HG02943 (cell line): ENCODE measurements around the gene FIS1.
"Not testable (repeated sequence)": the region's sequence is repeated elsewhere in the genome, so short reads cannot be mapped to it uniquely, and the experiment has no call there.

Source experiments
- ATAC-seq: cut with Tn5 transposase; IDR thresholded peaks from one replicate; pipeline ENCODE4 v1.9.1; 2021; ENCODE audit warnings: mild to moderate bottlenecking, low read depth, moderate library complexity; ENCODE audit not compliant: unreplicated experiment

FIS1 gene

DNA sequence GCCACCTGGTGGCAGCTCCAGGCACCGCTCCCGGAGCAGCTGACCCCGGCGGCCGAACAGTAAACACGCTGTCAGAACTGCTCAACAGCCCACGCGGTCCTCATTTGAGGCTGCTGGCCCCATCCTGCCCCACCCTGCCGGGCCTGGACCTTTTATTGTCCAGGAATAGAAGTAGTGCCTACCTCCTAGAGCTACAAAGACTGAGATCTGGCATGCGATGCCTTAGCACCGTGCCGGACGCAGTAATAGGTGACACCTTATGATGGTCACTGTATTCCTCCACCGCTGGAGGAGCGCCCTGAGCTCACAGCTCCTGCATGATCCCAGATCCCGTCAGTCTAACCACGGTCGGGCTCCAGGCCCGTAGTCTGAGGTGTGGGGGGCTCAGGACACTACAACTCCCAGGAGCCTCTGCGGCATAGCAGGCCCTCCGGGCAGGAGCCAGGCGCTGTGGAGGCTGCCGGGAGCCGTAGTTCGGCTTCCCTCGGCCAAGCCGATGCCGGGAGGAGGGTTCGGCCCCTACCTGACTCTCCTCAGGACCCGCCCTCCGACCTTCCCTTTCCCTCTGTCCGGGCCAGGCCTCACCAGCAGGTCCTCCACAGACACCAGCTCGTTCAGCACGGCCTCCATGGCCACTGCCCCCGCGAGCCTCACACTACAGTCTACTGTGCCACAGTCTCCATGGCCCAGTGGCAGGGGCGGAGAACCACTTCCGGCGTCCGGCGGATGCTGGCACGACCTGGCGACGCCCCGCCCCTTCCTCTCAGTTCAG, at the start of gene FIS1:
Gene FIS1, minus strand, starts transcription at position 707 of the 772 bp plus-strand sequence. Its CDS starts 77 bp downstream, at position 630.
- ATAC-seq: peak; percentile 94

DNA sequence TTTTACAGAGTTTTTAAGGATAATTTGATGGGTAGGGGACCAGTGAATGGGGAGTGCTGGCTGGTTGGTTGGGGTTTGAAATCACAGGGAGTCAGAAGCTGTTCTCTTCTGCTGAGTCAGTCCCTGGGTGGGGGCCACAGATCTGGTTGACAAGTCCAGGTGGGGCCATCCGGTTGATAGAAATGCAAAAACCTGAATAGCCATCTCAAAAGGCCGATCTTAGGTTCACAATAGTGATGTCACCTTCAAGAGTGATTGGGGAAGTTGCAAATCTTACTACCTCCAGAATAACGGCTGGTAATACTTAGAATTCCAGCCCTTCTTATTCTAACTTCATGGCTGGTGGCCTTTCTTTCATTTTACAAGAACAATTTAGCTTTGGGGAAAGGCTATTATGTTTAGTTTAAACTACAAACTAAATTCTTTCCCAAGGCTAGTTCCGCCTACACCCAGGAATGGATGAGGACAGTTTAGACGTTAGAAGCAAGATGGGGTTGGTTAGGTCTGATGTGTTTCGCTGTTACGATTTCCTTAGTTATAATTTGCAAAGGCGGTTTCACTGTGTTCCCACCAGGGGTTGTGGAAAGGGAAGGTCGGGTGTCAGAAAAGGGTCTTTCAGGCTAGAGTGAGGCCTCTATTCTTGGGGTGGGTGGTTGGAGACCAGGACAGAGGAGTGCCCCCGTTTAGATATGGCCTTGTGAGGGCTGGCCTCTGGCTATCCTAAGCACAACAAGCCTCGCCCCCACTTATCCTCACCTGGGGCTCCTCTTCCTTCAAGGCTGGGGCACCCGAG, 49.4 kb upstream of the FIS1 start:
- ATAC-seq: no peak

DNA sequence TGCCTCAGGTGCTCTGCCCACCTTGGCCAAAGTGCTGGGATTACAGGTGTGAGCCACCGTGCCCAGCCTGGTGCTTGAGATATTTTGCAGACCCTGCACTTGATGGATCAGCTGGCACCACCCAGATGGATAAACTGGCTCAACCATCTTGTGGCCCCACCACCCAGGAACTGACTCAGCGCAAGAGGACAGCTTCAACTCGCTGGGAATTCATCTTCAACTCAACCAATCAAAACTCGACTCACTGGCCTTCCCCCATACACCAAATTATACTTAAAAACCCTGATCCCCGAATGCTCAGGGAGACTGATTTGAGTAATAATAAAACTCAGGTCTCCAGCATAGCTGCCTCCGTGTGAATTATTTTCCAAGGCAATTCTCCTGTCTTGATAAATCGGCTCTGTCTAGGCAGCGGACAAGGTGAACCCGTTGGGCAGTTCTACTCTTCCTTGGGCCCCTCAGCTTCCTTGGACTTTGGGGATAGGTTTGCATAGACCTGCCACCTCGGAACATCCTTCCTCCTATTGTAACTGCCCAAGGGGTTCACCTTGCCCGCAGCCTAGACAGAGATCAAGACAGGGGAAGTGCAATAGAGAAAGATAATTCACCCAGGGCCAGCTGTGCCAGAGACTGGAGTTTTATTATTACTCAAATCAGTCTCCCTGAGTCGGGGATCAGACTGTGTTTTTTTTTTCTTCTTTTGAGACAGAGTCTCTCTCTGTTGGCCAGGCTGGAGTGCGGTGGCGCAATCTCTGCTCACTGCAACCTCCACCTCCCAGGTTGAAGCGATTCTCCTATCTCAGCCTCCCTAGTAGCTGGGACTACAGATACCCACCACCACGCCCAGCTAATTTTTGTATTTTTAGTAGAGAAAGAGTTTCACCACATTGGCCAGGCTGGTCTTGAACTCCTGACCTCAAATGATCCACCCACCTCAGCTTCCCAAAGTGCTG, 48.5 kb upstream of the FIS1 start:
- ATAC-seq: not testable (repeated sequence)

DNA sequence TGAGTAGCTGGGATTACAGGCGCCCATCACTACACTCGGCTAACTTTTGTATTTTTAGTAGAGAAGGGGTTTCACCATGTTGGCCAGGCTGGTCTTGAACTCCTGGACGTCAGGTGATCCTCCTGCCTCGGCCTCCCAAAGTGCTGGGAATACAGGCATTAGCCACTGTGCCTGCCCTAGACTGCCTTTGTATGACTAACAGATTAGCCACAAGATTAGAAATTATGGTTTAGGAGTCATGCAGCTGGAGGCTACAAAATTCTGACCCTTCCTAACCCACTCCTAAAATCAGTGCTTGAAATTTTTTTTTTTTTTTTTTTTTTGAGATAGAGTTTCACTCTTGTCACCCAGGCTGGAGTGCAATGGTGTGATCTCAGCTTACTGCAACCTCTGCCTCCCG, 47.7 kb upstream of the FIS1 start:
- not testable (repeated sequence) for ATAC-seq

DNA sequence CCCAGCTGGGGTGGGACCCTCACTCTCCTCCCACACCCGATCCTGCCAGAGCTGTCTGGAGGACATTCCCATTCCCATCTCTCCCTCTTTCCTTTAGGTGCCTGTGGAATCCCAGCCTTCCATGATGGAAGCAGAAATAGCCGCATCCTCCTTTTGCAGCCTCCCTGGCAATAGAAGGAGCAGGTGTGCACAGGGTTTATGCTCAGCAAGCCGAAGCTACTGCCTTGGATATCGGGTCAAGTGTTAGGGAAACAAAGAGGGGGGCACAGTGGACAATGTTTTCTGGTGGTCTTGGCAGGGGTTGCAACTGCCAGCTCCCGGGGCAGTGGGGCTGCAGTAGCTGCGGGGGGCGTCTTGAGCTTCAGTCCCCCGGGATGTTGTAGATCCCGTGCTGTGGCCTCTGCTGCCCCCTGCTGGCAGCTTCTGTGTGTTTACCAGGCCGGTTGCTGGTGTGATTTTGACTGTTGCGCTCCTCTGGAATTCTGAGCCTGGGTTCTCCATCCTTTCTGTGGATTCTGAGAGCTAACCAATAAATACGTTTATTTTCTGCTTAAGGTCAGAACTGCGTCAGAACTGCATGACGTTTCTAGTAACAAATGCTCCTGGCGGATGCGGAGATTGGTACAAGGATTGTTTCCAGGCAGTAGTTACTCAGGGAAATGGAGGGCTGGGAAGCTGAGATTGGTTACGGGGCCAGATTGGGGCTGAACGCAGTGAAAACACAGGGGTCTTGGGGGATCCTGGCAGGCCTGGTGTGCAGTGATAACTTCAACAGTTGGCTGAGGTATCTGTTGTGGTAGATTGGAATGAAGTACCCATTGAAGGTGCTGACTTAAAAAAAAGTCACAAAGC, 45.5 kb upstream of the FIS1 start:
- not testable (repeated sequence) for ATAC-seq

DNA sequence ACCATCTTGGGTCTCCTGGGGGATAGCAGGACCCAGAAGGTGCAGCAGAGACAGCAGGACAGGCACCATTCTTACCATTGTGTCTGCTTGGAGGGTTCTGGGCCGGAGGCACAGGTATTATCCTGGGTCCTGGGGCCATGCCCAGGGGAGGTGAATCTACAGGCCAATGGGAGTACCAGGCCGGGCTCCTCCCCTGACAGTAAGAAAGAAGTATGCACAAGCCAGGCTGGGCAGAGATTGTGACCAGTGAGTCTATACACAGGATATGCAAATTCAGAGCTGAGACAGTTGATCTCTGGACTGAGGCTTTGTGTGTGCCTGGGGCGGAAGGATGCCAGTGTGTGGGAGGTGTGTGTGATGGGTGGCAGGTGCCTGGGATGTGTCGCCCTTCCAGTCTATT, 44.8 kb upstream of the FIS1 start:
- ATAC-seq: peak; percentile 61

DNA sequence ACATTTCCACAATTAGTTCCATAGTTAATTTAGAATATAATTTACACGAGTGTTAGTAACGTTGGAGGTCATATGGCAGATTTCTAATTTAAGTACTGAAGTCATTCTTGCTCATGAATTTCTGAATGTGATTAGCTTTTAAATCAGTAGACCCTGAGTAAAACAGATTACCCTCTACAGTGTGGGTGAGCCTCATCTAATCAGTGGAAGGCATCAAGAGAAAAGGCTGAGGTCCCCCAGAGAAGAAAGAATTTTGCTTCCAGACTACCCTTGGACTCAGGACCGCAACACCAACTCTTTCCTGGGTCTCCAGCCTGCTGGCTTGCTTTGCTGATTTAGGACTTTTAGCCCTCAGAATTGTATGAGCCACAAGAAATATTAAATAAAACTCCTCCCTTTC, 43.6 kb upstream of the FIS1 start:
- ATAC-seq: no peak

DNA sequence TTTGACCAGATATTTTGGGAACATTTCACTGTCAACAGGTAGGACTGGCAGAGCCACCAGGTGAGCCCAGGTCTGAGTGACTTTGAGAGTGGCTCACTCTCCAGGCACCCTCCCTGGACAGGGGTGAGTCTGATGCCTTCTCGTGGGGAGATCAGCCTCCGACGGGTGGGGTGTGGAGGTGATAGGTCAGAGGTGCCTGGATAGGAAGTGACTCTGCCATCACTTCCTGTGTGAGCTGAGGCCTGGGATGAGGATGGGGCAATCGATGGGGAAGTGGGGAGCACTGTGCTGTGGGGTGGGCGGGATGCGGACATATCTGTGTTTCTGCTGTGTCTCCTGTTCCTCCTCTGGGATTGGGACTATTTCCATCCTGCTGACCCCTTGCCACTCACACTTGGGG, 42.2 kb upstream of the FIS1 start:
- ATAC-seq: no peak

DNA sequence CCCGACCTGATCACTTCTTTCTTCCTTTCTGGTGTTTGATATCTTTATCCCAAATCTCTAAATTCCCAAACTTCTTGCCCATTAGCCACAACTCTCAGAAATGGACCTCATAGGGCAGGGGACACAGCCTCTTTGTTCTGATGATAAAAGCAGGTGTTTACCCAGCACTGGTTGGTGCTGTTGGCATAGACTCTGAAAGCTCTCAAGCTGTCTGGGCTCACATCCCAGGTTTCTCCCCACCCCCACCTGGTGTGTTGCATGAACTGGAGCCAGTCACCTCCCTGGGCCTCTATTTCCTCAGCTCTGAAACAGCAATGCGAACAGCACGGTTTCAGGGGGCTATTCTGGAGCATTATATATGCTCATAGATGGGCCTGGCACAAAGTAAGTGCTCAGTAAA, 41.0 kb upstream of the FIS1 start:
- ATAC-seq: not testable (repeated sequence)

DNA sequence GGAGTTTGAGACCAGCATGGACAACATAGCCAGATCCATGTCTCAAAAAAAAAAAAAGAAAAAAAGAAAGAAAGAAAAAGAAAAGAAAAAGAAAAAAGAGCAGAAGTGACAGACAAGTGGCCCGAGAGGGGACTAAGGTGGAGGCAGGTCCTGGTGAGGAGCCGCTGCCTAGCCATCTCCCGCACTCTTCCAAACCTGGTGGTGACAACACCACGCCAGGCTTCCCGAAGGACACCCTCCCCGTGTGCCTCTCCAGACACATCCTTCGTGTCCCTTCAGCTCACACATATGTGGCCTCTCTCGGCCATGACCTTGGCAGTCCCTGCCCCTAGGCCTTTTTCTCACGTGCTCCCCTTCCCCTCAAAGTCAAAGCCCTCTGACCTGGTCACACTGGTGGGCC, 40.3 kb upstream of the FIS1 start:
- ATAC-seq: no peak

DNA sequence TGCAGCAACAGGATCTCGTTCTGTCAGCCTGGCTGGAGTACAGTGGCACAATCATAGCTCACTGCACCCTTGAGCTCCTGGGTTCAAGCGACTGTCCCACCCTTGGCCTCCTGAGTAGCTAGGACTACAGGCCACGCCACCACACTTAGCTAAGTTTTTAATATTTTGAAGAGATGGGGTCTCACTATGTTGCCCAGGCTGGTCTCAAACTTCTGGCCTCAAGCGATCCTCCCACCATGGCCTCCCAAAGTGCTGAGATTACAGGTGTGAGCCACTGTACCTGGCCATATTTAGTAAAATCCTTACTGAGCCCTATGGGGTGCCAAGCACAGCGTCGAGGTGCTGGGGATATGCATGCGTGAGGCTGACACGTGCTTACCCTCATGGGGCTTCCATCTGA, 36.0 kb upstream of the FIS1 start:
- not testable (repeated sequence) for ATAC-seq

DNA sequence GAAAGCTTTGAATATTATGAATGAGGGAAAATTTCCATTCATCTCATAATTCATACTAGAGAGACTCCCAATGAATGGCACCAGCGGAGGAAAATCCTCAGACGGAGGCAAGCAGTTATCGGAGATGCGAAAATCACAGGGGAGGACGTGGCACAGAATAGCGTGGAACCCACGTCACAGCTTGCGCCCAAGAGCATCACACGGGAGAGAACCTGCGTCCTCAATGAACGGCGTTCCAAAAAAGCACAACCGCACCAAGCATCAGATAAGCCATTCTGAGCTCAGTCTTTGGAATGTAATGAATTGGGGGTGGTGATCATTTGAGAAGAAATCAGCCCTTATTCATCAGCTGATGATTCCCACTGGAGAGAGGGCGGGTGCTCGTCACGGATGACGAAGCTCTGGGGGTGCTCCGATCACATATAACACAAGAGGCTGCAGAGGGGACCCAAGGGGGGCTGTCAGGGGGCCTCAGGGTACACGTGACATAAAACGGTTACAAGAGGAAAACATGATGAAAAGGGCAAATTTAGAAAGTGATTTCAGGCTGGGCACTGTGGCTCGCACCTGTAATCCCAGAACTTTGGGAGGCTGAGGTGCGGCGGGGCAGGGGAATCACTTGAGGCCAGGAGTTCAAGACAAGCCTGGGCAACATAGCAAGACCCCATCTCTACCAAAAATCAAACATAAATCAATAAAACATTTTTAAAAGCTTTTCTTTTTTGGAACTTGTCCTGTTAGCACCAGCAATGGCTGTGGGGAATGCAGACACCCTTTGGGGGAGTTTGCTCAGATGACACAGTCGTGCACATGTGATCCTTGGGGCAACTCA, 33.8 kb upstream of the FIS1 start:
- no peak for ATAC-seq

DNA sequence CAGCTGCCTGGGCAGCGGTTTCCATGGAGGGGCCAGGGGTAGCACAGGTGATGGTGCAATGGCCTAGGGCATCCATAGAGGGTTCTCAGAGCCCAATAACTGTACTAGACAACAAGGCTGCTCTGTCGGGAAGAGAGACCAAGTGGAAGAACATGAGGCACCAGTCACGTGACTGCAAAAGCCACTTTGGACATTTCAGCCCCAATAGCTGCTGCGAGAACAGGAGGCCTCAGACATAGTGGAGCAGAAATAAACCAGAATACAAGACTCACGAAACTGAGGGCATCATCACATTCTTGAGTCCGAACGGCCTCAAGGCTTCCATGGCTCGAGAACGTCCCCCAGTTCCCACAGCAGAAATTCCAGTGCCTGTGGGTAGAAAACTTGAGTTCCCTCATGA, 32.3 kb upstream of the FIS1 start:
- no peak for ATAC-seq

DNA sequence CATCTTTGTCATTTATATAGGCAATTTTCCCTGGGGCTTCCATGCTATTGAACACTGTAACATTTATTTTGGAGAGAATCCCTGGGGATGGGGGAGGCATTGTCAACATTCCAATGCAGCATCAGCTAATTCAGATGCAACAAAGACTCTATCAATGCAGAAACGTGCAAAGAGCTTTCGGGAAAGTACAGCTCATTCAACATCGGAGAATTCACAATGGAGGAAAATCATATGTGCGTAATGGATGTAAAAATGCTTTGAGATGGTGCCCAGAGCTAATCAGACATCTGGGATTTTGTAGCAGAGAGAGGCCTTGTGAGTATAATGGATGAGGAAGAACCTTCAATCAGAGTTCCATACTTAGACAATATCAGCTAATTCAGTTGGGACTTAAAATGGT, 28.3 kb upstream of the FIS1 start:
- no peak for ATAC-seq

DNA sequence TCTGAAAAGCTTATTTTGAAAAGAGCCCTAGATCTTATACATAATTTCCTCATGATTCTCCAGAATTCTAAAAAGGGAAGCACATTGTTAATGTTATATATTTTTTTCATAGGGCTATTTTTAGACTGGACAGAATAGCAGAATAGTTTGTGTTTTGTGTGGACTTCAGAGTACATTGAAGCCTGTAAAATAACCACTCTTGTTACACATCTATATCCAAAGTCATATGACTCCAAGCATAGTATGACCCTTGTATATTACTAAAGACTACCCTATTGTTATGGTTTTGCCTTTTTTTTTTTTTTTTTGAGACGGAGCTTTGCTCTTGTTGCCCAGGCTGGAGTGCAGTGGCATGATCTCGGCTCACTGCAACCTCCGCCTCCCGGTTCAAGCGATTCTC, 26.1 kb upstream of the FIS1 start:
- ATAC-seq: no peak

DNA sequence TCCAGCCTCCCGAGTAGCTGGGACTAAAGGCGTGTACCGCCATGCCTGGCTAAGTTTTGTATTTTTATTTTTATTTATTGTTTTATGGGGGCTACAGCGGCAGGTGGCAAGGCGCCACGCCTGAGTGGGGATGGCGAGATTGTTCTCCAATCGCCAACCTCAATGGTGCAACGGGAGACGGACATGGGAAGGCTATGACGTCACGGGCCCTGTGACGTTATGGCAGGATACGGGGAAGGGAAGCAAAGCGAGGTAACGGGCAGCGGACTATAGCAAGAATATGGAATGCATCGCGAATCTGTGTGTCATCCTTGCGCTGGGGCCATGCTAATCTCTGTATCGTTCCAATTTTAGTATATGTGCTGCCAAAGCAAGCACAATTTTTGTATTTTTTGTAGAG, 24.8 kb upstream of the FIS1 start:
- ATAC-seq: no peak

DNA sequence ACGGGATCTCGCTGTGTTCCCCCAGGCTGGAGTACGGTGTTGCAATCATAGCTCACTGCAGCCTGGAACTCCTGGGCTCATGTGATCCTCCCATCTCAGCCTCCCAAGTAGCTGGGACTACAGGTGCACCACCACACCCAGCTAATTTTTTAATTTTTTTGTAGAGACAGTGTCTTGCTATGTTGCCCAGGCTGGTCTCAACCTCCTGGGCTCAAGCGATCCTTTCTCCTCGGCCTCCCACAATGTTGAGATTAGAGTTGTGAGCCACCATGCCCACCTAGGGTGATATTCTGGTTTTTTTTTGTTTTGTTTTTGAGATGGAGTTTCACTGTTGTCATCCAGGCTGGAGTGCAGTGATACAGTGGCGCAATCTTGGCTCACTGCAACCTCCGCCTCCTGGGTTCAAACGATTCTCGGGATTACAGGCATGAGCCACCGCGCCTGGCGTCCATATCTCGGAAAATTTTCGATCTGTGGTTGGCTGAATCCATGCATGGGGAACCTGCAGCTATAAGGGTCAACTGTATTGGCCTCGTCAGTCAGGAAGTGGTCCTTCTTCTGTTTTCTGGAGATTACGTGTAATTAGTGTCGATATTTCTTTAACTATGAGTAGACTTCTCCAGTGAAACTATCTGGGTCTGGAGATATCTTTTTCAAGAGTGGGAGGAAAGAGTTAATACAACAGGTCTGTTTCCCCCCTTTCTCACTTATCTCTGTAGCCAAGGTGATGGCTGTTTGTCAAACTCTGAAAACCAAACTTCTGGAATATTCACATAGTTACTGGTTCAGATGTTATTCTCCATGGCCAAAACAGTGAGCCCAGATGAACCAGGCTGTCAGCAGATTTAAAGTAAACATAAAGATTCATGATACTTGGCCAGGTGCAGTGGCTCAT, 21.0 kb upstream of the FIS1 start:
- no peak for ATAC-seq

DNA sequence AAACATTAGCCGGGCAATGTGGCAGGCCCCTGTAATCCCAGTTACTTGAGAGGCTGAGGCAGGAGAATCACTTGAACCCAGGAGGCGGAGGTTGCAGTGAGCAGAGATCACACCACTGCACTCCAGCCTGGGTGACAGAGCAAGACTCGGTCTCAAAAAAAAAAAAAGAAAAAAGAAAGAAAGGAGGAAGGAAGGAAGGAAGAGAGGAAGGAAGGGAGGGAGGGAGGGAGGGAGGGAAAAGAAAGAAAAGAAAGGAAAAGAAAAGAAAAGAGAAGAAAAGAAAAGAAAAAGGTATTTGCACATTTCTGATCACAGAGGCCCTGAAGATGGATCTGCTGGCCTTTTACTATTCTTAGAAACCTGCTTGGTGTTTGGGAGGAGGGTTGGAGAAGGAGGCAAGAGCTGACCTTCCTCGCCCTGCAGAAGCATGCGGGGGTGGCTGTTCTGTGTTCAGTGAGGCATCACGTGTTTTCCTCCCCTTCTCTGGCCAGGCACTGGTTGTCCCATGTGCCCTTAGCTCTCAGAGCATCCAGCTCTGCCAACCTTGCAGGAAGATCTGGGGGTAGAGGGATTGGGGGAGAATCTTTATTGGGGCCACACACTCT, 19.3 kb upstream of the FIS1 start:
- ATAC-seq: not testable (repeated sequence)
